GM23338 (cell line): ENCODE measurements around the gene MAGI3. TPM values are rescaled to one million over a fixed set of nuclear protein-coding genes. Genes with fewer than 3 reads are reported as not detected.

Source experiments
- ATAC-seq: fragments of 200-7000 bp; cut with Tn5 transposase; 3 replicates; pipeline ENCODE4 v1.9.1; 2020
- DNase-seq: peaks from one replicate; pipeline ENCODE4 v3.0.0-alpha.2; 2015; ENCODE audit warnings: low spot score
- H2AFZ ChIP-seq: fragments of 200-600 bp; sonication (generic); 2 replicates; pipeline ENCODE4 v1.8.0; 2016; ENCODE audit warnings: antibody characterized with exemption, mild to moderate bottlenecking, moderate library complexity
- H3F3A ChIP-seq: fragments of 200-600 bp; sonication (generic); replicated peaks from 2 replicates; pipeline ENCODE4 v1.8.0; 2017; ENCODE audit warnings: antibody characterized with exemption, mixed run types, low read depth
- H3K27ac ChIP-seq: fragments of 200-600 bp; sonication (generic); 2 replicates; pipeline ENCODE4 v1.6.1; 2016; ENCODE audit warnings: low read depth
- H3K27me3 ChIP-seq: fragments of 200-600 bp; sonication (generic); 2 replicates; pipeline ENCODE4 v1.8.0; 2016; ENCODE audit warnings: mild to moderate bottlenecking, mixed run types, moderate library complexity; ENCODE audit not compliant: insufficient read depth
- H3K36me3 ChIP-seq: fragments of 200-600 bp; sonication (generic); 2 replicates; pipeline ENCODE4 v1.8.0; 2016; ENCODE audit warnings: mild to moderate bottlenecking; ENCODE audit not compliant: insufficient read depth
- H3K4me1 ChIP-seq: fragments of 200-600 bp; sonication (generic); 2 replicates; pipeline ENCODE4 v1.8.0; 2016; ENCODE audit warnings: mild to moderate bottlenecking, moderate library complexity; ENCODE audit not compliant: insufficient read depth
- H3K4me2 ChIP-seq: fragments of 200-600 bp; sonication (generic); 2 replicates; pipeline ENCODE4 v1.7.1; 2017; ENCODE audit warnings: mixed run types
- H3K4me3 ChIP-seq: fragments of 200-600 bp; sonication (generic); 2 replicates; pipeline ENCODE4 v1.6.1; 2016; ENCODE audit warnings: mixed run types
- H3K79me2 ChIP-seq: fragments of 200-600 bp; sonication (generic); replicated peaks from 2 replicates; pipeline ENCODE4 v1.8.0; 2017; ENCODE audit warnings: mild to moderate bottlenecking; ENCODE audit not compliant: insufficient read depth
- H3K9me2 ChIP-seq: fragments of 200-600 bp; sonication (generic); 2 replicates; pipeline ENCODE4 v1.8.0; 2017; ENCODE audit not compliant: insufficient read depth
- H4K20me1 ChIP-seq: fragments of 200-600 bp; sonication (generic); replicated peaks from 2 replicates; pipeline ENCODE4 v1.8.0; 2017; ENCODE audit warnings: mild to moderate bottlenecking; ENCODE audit not compliant: insufficient read depth
- H3K27ac Mint-ChIP-seq: 2 replicates; pipeline ENCODE4 v1.8.0; 2020; ENCODE audit warnings: inconsistent platforms, mild to moderate bottlenecking, moderate library complexity, mixed read lengths
- H3K27me3 Mint-ChIP-seq: 3 replicates; pipeline ENCODE4 v1.8.0; 2022; ENCODE audit warnings: low read depth, mild to moderate bottlenecking, moderate library complexity, mixed read lengths, inconsistent platforms; ENCODE audit not compliant: insufficient read depth, poor library complexity
- H3K36me3 Mint-ChIP-seq: 3 replicates; pipeline ENCODE4 v1.8.0; 2021; ENCODE audit warnings: low read depth, mild to moderate bottlenecking, inconsistent platforms, moderate library complexity, mixed read lengths
- H3K4me1 Mint-ChIP-seq: 3 replicates; pipeline ENCODE4 v1.8.0; 2020; ENCODE audit warnings: mild to moderate bottlenecking, inconsistent platforms, mixed read lengths
- H3K4me3 Mint-ChIP-seq: 3 replicates; pipeline ENCODE4 v1.8.0; 2021; ENCODE audit warnings: moderate library complexity, mild to moderate bottlenecking, inconsistent platforms, mixed read lengths
- H3K9me3 Mint-ChIP-seq: 3 replicates; pipeline ENCODE4 v1.8.0; 2020; ENCODE audit warnings: moderate library complexity, mild to moderate bottlenecking, inconsistent platforms, mixed read lengths
- CREB1 ChIP-seq: fragments of 250-450 bp; sonication (Bioruptor Pico); IDR thresholded peaks from 2 replicates; pipeline ENCODE4 v1.5.0; 2020; ENCODE audit warnings: low read depth, mild to moderate bottlenecking, moderate library complexity
- EZH2 ChIP-seq: fragments of 200-600 bp; sonication (generic); IDR thresholded peaks from one replicate; pipeline ENCODE4 v1.8.0; 2017; ENCODE audit warnings: antibody characterized with exemption, mild to moderate bottlenecking, low read depth; ENCODE audit not compliant: unreplicated experiment
- EZH2phosphoT487 ChIP-seq: fragments of 200-600 bp; sonication (generic); IDR thresholded peaks from one replicate; pipeline ENCODE4 v1.8.1; 2018; ENCODE audit warnings: antibody characterized with exemption; ENCODE audit not compliant: unreplicated experiment
- JUNB ChIP-seq: IDR thresholded peaks from one replicate; pipeline ENCODE4 v1.6.1; 2016; ENCODE audit warnings: antibody characterized with exemption; ENCODE audit not compliant: unreplicated experiment
- NANOG ChIP-seq: IDR thresholded peaks from 2 replicates; pipeline ENCODE4 v1.6.1; 2016; ENCODE audit warnings: antibody characterized with exemption, borderline replicate concordance
- POLR2AphosphoS5 ChIP-seq: IDR thresholded peaks from 2 replicates; pipeline ENCODE4 v1.6.1; 2016; ENCODE audit warnings: antibody characterized with exemption, low read depth
- STAT1 ChIP-seq: IDR thresholded peaks from one replicate; pipeline ENCODE4 v1.6.1; 2016; ENCODE audit warnings: antibody characterized with exemption; ENCODE audit not compliant: unreplicated experiment
- ZNF114 ChIP-seq: fragments of 250-450 bp; sonication (Bioruptor Pico); IDR thresholded peaks from 2 replicates; pipeline ENCODE4 v1.5.0; 2020; ENCODE audit warnings: mild to moderate bottlenecking, moderate library complexity
- ZNF331 ChIP-seq: fragments of 250-450 bp; sonication (Bioruptor Pico); IDR thresholded peaks from 2 replicates; pipeline ENCODE4 v1.5.0; 2020; ENCODE audit warnings: low read depth, mild to moderate bottlenecking, moderate library complexity
- polyA plus RNA-seq: library from polyadenylated mRNA; unstranded; fragments of >200 nt; fragmentation: Nextera tagmentation; extraction: Ambion mirVana; gene quantifications from 2 replicates; pipeline ENCODE4 v1.2.1, GENCODE V29; 2016
- total RNA-seq: library from RNA; depleted of rRNA; stranded (reverse); fragments of >200 nt; shearing (Covaris generic); gene quantifications from 2 replicates; pipeline ENCODE4 v1.2.3, GENCODE V29; 2014
- TF ChIP-seq, protein P1 (sequence below): fragments of 250-450 bp; sonication (Bioruptor Pico); IDR thresholded peaks from 2 replicates; pipeline ENCODE4 v1.5.0; 2020; ENCODE audit warnings: mild to moderate bottlenecking, moderate library complexity
- TF ChIP-seq, protein P2 (sequence below), 2 experiments: fragments of 200-600 bp in 1 of 2; sonication (generic) in 1 of 2; conservative IDR thresholded peaks; 2 replicates each; pipeline versions ENCODE4 v1.5.1 to v1.6.1; 2016 to 2017; ENCODE audit warnings: antibody characterized with exemption in 2 of 2, low read depth in 2 of 2, mild to moderate bottlenecking in 2 of 2, moderate library complexity in 1 of 2
- TF ChIP-seq, protein P3 (sequence below): IDR thresholded peaks from one replicate; pipeline ENCODE4 v1.6.1; 2018; ENCODE audit warnings: antibody characterized with exemption; ENCODE audit not compliant: unreplicated experiment
- TF ChIP-seq, protein P4 (sequence below): IDR thresholded peaks from 2 replicates; pipeline ENCODE4 v1.6.1; 2016; ENCODE audit warnings: antibody characterized with exemption

Gene MAGI3
- total and polyA plus RNA-seq, 2 experiments from 2014 or later = 3.9 to 10.0 TPM

DNA sequence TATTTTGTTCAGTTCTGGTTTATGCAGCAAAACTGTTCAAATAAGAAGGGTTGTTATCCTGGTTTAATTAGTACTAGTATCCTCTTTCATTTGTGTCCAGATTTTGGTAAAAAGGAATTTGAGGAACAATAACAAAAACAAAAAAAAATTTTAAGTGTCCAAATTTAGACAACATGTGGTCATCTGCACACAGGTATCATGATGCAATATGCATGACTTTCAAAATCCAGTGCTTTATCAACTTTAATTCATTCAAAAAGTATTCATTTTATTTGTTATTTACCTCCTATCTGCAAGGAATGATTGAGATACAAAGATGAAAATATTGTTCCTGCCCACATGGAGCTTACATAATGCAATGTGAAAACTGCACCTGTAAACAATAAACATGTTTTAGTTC is 16.7 kb upstream of the MAGI3 start:
- Histone ChIP-seq H3K27me3 (no peaks in the 10 kb centered on the region), H3K36me3 (no peaks in the 10 kb centered on the region), H3K4me1 (no peaks in the 10 kb centered on the region), H3K9me2 (0 out of 2 replicates have a peak, but pooled peaks cover 2% of the 10 kb centered on the region), H2AFZ (no peak overlapping the region), H3F3A (no peaks in the 10 kb centered on the region), H4K20me1 (no peaks in the 10 kb centered on the region), H3K79me2 (no peaks in the 10 kb centered on the region), H3K4me2 (no peak overlapping the region), H3K27ac (no peak overlapping the region), H3K4me3 (no peak overlapping the region)
- no peaks in the 10 kb centered on the region for H3K4me1 Mint-ChIP-seq
- no peaks in the 10 kb centered on the region for H3K27me3 Mint-ChIP-seq
- ATAC-seq (no peak), DNase-seq (no peak)
- TF ChIP-seq, protein P1, sequence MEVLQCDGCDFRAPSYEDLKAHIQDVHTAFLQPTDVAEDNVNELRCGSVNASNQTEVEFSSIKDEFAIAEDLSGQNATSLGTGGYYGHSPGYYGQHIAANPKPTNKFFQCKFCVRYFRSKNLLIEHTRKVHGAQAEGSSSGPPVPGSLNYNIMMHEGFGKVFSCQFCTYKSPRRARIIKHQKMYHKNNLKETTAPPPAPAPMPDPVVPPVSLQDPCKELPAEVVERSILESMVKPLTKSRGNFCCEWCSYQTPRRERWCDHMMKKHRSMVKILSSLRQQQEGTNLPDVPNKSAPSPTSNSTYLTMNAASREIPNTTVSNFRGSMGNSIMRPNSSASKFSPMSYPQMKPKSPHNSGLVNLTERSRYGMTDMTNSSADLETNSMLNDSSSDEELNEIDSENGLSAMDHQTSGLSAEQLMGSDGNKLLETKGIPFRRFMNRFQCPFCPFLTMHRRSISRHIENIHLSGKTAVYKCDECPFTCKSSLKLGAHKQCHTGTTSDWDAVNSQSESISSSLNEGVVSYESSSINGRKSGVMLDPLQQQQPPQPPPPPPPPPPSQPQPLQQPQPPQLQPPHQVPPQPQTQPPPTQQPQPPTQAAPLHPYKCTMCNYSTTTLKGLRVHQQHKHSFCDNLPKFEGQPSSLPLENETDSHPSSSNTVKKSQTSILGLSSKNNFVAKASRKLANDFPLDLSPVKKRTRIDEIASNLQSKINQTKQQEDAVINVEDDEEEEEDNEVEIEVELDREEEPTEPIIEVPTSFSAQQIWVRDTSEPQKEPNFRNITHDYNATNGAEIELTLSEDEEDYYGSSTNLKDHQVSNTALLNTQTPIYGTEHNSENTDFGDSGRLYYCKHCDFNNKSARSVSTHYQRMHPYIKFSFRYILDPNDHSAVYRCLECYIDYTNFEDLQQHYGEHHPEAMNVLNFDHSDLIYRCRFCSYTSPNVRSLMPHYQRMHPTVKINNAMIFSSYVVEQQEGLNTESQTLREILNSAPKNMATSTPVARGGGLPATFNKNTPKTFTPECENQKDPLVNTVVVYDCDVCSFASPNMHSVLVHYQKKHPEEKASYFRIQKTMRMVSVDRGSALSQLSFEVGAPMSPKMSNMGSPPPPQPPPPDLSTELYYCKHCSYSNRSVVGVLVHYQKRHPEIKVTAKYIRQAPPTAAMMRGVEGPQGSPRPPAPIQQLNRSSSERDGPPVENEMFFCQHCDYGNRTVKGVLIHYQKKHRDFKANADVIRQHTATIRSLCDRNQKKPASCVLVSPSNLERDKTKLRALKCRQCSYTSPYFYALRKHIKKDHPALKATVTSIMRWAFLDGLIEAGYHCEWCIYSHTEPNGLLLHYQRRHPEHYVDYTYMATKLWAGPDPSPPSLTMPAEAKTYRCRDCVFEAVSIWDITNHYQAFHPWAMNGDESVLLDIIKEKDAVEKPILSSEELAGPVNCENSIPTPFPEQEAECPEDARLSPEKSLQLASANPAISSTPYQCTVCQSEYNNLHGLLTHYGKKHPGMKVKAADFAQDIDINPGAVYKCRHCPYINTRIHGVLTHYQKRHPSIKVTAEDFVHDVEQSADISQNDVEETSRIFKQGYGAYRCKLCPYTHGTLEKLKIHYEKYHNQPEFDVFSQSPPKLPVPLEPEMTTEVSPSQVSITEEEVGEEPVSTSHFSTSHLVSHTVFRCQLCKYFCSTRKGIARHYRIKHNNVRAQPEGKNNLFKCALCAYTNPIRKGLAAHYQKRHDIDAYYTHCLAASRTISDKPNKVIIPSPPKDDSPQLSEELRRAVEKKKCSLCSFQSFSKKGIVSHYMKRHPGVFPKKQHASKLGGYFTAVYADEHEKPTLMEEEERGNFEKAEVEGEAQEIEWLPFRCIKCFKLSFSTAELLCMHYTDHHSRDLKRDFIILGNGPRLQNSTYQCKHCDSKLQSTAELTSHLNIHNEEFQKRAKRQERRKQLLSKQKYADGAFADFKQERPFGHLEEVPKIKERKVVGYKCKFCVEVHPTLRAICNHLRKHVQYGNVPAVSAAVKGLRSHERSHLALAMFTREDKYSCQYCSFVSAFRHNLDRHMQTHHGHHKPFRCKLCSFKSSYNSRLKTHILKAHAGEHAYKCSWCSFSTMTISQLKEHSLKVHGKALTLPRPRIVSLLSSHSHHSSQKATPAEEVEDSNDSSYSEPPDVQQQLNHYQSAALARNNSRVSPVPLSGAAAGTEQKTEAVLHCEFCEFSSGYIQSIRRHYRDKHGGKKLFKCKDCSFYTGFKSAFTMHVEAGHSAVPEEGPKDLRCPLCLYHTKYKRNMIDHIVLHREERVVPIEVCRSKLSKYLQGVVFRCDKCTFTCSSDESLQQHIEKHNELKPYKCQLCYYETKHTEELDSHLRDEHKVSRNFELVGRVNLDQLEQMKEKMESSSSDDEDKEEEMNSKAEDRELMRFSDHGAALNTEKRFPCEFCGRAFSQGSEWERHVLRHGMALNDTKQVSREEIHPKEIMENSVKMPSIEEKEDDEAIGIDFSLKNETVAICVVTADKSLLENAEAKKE = no peak
- TF ChIP-seq ZNF114 = no peak
- TF ChIP-seq, protein P2, sequence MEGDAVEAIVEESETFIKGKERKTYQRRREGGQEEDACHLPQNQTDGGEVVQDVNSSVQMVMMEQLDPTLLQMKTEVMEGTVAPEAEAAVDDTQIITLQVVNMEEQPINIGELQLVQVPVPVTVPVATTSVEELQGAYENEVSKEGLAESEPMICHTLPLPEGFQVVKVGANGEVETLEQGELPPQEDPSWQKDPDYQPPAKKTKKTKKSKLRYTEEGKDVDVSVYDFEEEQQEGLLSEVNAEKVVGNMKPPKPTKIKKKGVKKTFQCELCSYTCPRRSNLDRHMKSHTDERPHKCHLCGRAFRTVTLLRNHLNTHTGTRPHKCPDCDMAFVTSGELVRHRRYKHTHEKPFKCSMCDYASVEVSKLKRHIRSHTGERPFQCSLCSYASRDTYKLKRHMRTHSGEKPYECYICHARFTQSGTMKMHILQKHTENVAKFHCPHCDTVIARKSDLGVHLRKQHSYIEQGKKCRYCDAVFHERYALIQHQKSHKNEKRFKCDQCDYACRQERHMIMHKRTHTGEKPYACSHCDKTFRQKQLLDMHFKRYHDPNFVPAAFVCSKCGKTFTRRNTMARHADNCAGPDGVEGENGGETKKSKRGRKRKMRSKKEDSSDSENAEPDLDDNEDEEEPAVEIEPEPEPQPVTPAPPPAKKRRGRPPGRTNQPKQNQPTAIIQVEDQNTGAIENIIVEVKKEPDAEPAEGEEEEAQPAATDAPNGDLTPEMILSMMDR (conservative IDR thresholded peaks at IDR 0.05; ENCODE audit: low read depth in 2 of 2) = no peak
- TF ChIP-seq EZH2 = no peak
- TF ChIP-seq, protein P3, sequence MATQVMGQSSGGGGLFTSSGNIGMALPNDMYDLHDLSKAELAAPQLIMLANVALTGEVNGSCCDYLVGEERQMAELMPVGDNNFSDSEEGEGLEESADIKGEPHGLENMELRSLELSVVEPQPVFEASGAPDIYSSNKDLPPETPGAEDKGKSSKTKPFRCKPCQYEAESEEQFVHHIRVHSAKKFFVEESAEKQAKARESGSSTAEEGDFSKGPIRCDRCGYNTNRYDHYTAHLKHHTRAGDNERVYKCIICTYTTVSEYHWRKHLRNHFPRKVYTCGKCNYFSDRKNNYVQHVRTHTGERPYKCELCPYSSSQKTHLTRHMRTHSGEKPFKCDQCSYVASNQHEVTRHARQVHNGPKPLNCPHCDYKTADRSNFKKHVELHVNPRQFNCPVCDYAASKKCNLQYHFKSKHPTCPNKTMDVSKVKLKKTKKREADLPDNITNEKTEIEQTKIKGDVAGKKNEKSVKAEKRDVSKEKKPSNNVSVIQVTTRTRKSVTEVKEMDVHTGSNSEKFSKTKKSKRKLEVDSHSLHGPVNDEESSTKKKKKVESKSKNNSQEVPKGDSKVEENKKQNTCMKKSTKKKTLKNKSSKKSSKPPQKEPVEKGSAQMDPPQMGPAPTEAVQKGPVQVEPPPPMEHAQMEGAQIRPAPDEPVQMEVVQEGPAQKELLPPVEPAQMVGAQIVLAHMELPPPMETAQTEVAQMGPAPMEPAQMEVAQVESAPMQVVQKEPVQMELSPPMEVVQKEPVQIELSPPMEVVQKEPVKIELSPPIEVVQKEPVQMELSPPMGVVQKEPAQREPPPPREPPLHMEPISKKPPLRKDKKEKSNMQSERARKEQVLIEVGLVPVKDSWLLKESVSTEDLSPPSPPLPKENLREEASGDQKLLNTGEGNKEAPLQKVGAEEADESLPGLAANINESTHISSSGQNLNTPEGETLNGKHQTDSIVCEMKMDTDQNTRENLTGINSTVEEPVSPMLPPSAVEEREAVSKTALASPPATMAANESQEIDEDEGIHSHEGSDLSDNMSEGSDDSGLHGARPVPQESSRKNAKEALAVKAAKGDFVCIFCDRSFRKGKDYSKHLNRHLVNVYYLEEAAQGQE = no peak
- no peak for TF ChIP-seq EZH2phosphoT487
- no peak for TF ChIP-seq STAT1
- TF ChIP-seq, protein P4, sequence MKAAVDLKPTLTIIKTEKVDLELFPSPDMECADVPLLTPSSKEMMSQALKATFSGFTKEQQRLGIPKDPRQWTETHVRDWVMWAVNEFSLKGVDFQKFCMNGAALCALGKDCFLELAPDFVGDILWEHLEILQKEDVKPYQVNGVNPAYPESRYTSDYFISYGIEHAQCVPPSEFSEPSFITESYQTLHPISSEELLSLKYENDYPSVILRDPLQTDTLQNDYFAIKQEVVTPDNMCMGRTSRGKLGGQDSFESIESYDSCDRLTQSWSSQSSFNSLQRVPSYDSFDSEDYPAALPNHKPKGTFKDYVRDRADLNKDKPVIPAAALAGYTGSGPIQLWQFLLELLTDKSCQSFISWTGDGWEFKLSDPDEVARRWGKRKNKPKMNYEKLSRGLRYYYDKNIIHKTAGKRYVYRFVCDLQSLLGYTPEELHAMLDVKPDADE = no peak
- no peak for TF ChIP-seq NANOG
- no peak for TF ChIP-seq CREB1
- TF ChIP-seq POLR2AphosphoS5 = no peak
- TF ChIP-seq JUNB = no peak
- no peak for TF ChIP-seq ZNF331 (CRISPR knock-in tag)
- H3K36me3 Mint-ChIP-seq = no peaks in the 10 kb centered on the region
- H3K27ac Mint-ChIP-seq = no peak overlapping the region
- H3K9me3 Mint-ChIP-seq = no peaks in the 10 kb centered on the region
- no peak overlapping the region for H3K4me3 Mint-ChIP-seq
